GM12891 (cell line): ENCODE data around the gene CDYL.

Source experiments
- DNase-seq: peaks from one replicate; pipeline ENCODE4 v3.0.0; 2011; ENCODE audit warnings: low spot score; ENCODE audit not compliant: insufficient read length
- FAIRE-seq: peaks from 2 replicates; lab custom pipeline; 2011; peaks lifted over from hg19 to GRCh38; lab: Jason Lieb, UNC
- PAX5 ChIP-seq: IDR thresholded peaks from 2 replicates; pipeline ENCODE4 v1.6.1; 2011; ENCODE audit warnings: low read length, moderate library complexity, mild to moderate bottlenecking; ENCODE audit not compliant: insufficient read depth, severe bottlenecking
- POLR2A ChIP-seq: IDR thresholded peaks from 2 replicates; pipeline ENCODE4 v1.6.1; 2011; ENCODE audit warnings: low read depth, low read length, control low read depth
- POLR2AphosphoS5 ChIP-seq: IDR thresholded peaks from 2 replicates; pipeline ENCODE4 v1.6.1; 2011; ENCODE audit warnings: low read depth, low read length, control low read depth
- POU2F2 ChIP-seq: IDR thresholded peaks from 2 replicates; pipeline ENCODE4 v1.6.1; 2011; ENCODE audit warnings: low read depth, mild to moderate bottlenecking, control low read depth, low read length, moderate library complexity
- SPI1 ChIP-seq: IDR thresholded peaks from 2 replicates; pipeline ENCODE4 v1.6.1; 2011; ENCODE audit warnings: low read depth, low read length, control low read depth
- TAF1 ChIP-seq: IDR thresholded peaks from 2 replicates; pipeline ENCODE4 v1.6.1; 2011; ENCODE audit warnings: low read depth, low read length, control low read depth

Gene CDYL

DNA sequence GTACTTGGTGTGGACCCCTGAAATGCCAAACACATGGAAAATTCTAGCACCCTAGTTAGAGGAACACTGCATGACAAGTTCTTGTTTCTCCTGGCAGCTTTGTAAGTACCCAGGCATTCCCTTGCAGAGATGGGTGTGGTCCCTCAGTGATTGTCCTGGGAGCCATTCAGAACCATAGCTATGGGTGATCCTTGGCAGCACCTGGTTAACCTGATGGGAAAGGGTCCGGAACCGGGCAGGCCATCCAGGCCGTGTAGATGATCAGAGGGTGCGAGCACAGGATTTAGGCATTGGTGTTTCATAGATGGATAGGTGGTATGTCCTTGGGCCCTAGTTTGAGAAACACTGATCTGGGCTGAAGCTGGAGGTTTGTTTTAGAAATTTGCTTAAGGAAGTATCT, 131.9 kb downstream of the CDYL start:
- TF ChIP-seq POLR2A (peak; percentile 50; the same call in 1 of the 2 replicates), POU2F2 (no peak)

DNA sequence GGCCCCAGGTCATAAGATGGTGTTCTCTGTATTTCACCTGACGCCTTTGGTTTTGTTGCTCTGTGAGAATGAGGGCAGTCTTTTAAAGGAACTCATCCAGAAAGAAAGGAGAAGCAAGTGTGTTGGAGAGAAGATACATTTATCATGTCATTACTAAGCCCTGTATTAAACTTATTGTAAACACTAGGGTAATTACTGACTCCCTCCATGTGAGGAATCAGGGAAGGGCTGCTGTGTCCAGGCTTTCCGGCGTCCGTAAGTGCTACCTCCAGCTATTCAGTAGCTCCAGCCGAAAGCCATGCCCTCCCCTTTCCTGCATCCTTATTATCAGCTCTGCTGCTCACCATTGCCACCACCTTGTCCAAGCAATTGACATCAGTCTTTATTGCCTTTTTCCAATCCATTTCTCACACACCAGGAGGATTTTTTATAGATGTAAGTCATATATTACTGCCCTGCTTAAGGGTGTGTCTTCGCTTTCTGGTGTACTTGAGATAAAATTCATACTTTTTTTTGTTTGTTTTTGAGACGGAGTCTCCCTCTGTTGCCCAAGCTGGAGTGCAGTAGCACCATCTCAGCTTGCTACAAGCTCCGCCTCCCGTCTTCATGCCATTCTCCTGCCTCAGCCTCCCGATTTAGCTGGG, 133.0 kb downstream of the CDYL start:
- FAIRE-seq, result no peak
- DNase-seq, result no peak

More for the DNA sequence above, 131.9 kb downstream of the CDYL start:
- no peak for FAIRE-seq
- DNase-seq, result no peak

DNA sequence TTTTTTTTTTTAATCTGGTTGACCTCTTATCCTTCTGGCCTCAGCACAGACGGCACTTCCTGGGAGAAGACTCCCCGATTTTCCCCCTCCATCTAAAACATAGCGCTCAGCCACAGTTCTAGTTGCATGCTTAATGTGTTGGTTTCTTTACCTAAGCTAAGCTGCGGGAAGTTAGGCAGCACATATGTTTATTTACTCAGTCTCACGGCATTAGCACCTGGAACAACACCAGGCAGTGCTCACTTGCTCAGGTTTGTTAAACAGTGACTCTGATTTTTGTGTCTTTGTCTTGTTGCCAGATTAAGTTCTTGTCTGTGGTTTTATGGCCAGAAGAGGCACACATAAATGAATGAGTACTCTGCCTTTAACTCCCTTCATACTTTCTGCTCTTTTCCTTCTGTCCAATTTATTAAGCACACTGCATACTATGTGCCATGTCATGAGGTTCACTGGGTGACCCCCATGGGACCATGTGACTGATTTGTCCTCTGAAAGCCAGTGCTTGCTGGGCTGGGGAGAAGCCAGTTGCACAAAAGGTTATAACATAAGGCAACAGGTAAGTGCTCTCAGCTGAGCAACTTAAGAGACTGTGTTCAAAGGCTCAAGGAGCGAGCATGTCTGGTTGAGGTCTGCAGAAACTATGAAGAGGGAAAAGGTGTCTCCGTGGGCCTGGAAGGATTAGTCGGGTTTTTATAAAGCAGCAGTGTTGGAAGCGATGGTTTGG, 134.0 kb downstream of the CDYL start:
- no peak for TF ChIP-seq POLR2AphosphoS5
- no peak for TF ChIP-seq PAX5
- no peak for TF ChIP-seq TAF1
- no peak for TF ChIP-seq POLR2A
- no peak for TF ChIP-seq SPI1
- TF ChIP-seq POU2F2, result no peak
- no peak for FAIRE-seq
- DNase-seq, result no peak

More for the DNA sequence above, 133.0 kb downstream of the CDYL start:
- no peak for TF ChIP-seq PAX5
- no peak for TF ChIP-seq TAF1
- no peak for TF ChIP-seq POLR2AphosphoS5
- TF ChIP-seq POU2F2, result no peak
- TF ChIP-seq POLR2A, result no peak
- TF ChIP-seq SPI1, result no peak

DNA sequence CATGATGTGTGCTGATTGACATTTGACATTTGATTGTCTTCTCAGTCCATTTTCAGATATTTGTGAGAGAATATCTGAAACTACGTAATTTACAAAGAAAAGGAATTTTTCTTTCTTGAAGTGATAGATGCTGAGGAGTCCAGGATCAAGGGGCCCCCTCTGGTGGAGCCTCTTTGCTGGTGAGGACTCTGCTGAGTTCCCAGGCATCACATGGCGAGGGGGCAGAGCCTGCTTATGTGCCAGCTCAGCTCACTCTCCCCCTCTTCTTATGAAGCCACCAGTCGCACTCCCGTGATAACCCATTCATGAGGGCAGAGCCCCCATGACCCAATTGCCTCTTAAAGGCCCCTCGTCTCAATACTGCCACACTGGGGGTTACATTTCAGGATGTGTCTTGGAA, 136.4 kb downstream of the CDYL start:
- FAIRE-seq (no peak), DNase-seq (no peak)
- TF ChIP-seq POLR2A (no peak), TAF1 (no peak), SPI1 (no peak)

- FAIRE-seq (no peak), DNase-seq (no peak)
- TF ChIP-seq SPI1 (no peak), POLR2AphosphoS5 (0 out of 2 replicates have a peak, but pooled peaks have one; percentile 11), PAX5 (no peak), POU2F2 (no peak), POLR2A (no peak), TAF1 (no peak)
Measured at GRCh38 chr6:4913705-4914419, 137.7 kb downstream of the CDYL start.

GRCh38 chr6:4914420-4915159, 138.4 kb downstream of the CDYL start:
- TF ChIP-seq POLR2A, result no peak
- TF ChIP-seq TAF1, result no peak
- no peak for TF ChIP-seq SPI1
- TF ChIP-seq POU2F2, result no peak
- no peak for TF ChIP-seq PAX5
- no peak for TF ChIP-seq POLR2AphosphoS5
- no peak for FAIRE-seq
- no peak for DNase-seq

- FAIRE-seq, result no peak
- no peak for TF ChIP-seq TAF1
- TF ChIP-seq POU2F2, result no peak
- DNase-seq, result no peak
Measured at GRCh38 chr6:4916954-4917561, 140.9 kb downstream of the CDYL start.

GRCh38 chr6:4920914-4921410, 144.8 kb downstream of the CDYL start:
- no peak for DNase-seq
- no peak for TF ChIP-seq SPI1
- no peak for TF ChIP-seq PAX5
- no peak for TF ChIP-seq POLR2AphosphoS5
- FAIRE-seq, result no peak

- peak; percentile 63 for FAIRE-seq
- no peak for DNase-seq
- no peak for TF ChIP-seq PAX5
- TF ChIP-seq SPI1, result no peak
- TF ChIP-seq POU2F2, result no peak
- no peak for TF ChIP-seq TAF1
- no peak for TF ChIP-seq POLR2AphosphoS5
- no peak for TF ChIP-seq POLR2A
Measured at GRCh38 chr6:4922488-4923037, 146.4 kb downstream of the CDYL start.
